ENCODE results near the gene SUSD1. TPM values are rescaled to one million over a fixed set of nuclear protein-coding genes. Genes with fewer than 3 reads are reported as not detected.

SUSD1 gene
- total and polyA plus RNA-seq, 9 of the 15 experiments (the other 6 are each of a cell fraction or from before 2014, with no cell fraction given), result 10.9 to 44.4 (median 36.1) TPM

DNA sequence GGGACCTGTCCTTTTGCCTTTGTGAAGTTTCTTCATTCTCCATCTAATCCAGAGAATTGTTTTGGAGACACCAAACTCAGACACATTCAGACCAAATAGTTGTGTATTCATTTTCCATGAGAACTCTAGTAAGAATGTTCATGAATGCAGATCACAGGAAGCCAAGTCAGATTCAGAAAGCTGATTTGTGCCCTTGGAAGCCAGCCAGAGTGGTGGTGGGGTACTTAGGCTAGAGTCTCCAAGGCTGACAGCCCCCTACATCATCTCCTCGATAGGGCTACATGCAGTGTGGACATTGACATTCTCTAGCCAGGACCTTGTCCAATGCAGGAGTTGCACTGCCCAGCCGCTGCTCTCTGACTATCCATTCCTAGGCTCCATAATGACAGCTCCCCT is 140.9 kb downstream of the SUSD1 start:
- no peaks in the 10 kb centered on the region for H4K20me1 ChIP-seq (replicated peaks; ENCODE audit: control insufficient read depth, insufficient read depth, low read length)
- ATAC-seq (no peak), DNase-seq (ENCODE audit: extremely low read depth in 1 of 4, low spot score in 3 of 4) (no peak), FAIRE-seq (no peak)
- no peaks in the 10 kb centered on the region for H3K9me1 ChIP-seq (ENCODE audit: control insufficient read depth, insufficient read depth, low read length)
- ChIA-PET POLR2A (interaction anchor here (1.6 to 2.7 kb wide), 3 partner anchors 10 to 22 kb away, joined by 4 to 10 read pairs (median 5); no protein-coding TSS in a partner anchor), CTCF (ENCODE audit: low intra/inter-chr PET ratio) (no interaction called here)
- H3K4me1 ChIP-seq (replicated peaks in 1 of 2; ENCODE audit: control insufficient read depth in 2 of 2, insufficient read depth in 2 of 2, low read length in 2 of 2), result peaks cover 15 to 18% of the 10 kb centered on the region in 2 experiments; a peak in 4 of 5 replicates
- H3K79me2 ChIP-seq (ENCODE audit: control insufficient read depth, insufficient read depth, low read length), result no peaks in the 10 kb centered on the region
- intact Hi-C loops (cut with micrococcal nuclease), result no loop called here
- H3K4me2 ChIP-seq (ENCODE audit: insufficient read depth, low read length), result no peak overlapping the region
- H3K36me3 ChIP-seq (ENCODE audit: control insufficient read depth, insufficient read depth, low read length), result peaks cover 64% of the 10 kb centered on the region
- no peak overlapping the region for H3K4me3 ChIP-seq
- no peak for TF ChIP-seq ZNF263 (CRISPR knock-in tag; IDR thresholded peaks at IDR 0.05; ENCODE audit: borderline replicate concordance)
- no peak for TF ChIP-seq ZNF586 (CRISPR knock-in tag; conservative IDR thresholded peaks at IDR 0.05)
- TF ChIP-seq, protein P1, sequence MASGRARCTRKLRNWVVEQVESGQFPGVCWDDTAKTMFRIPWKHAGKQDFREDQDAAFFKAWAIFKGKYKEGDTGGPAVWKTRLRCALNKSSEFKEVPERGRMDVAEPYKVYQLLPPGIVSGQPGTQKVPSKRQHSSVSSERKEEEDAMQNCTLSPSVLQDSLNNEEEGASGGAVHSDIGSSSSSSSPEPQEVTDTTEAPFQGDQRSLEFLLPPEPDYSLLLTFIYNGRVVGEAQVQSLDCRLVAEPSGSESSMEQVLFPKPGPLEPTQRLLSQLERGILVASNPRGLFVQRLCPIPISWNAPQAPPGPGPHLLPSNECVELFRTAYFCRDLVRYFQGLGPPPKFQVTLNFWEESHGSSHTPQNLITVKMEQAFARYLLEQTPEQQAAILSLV (tag; IDR thresholded peaks at IDR 0.05), result no peak
- no peak for TF ChIP-seq RBM34 (IDR thresholded peaks at IDR 0.05; ENCODE audit: borderline replicate concordance, insufficient read depth, low read length)
- TF ChIP-seq TAF15 (IDR thresholded peaks at IDR 0.05; ENCODE audit: low read depth, low read length), result no peak
- TF ChIP-seq CXXC5 (CRISPR knock-in tag; IDR thresholded peaks at IDR 0.05), result no peak
- TF ChIP-seq ELF1 (tag; IDR thresholded peaks at IDR 0.05), result no peak
- no peak for TF ChIP-seq HMG20B (CRISPR knock-in tag; IDR thresholded peaks at IDR 0.05)
- no peak for TF ChIP-seq ZNF75A (CRISPR knock-in tag; IDR thresholded peaks at IDR 0.05)
- no peak for TF ChIP-seq HOXB6 (CRISPR knock-in tag; IDR thresholded peaks at IDR 0.05; ENCODE audit: borderline replicate concordance)
- no peak for TF ChIP-seq ELF2 (CRISPR knock-in tag; IDR thresholded peaks at IDR 0.05)
- TF ChIP-seq, protein P2, sequence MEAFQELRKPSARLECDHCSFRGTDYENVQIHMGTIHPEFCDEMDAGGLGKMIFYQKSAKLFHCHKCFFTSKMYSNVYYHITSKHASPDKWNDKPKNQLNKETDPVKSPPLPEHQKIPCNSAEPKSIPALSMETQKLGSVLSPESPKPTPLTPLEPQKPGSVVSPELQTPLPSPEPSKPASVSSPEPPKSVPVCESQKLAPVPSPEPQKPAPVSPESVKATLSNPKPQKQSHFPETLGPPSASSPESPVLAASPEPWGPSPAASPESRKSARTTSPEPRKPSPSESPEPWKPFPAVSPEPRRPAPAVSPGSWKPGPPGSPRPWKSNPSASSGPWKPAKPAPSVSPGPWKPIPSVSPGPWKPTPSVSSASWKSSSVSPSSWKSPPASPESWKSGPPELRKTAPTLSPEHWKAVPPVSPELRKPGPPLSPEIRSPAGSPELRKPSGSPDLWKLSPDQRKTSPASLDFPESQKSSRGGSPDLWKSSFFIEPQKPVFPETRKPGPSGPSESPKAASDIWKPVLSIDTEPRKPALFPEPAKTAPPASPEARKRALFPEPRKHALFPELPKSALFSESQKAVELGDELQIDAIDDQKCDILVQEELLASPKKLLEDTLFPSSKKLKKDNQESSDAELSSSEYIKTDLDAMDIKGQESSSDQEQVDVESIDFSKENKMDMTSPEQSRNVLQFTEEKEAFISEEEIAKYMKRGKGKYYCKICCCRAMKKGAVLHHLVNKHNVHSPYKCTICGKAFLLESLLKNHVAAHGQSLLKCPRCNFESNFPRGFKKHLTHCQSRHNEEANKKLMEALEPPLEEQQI (IDR thresholded peaks at IDR 0.05), result no peak
- no peak for TF ChIP-seq ZNF780A (CRISPR knock-in tag; IDR thresholded peaks at IDR 0.05)
- TF ChIP-seq EHMT2 (IDR thresholded peaks at IDR 0.05), result no peak
- no peak for TF ChIP-seq GABPA (tag; conservative IDR thresholded peaks at IDR 0.05; ENCODE audit: low read depth)
- TF ChIP-seq ZKSCAN1 (IDR thresholded peaks at IDR 0.05; ENCODE audit: low read depth, low read length), result no peak
- TF ChIP-seq ZNF766 (CRISPR knock-in tag; conservative IDR thresholded peaks at IDR 0.05), result no peak
- TF ChIP-seq, protein P3, sequence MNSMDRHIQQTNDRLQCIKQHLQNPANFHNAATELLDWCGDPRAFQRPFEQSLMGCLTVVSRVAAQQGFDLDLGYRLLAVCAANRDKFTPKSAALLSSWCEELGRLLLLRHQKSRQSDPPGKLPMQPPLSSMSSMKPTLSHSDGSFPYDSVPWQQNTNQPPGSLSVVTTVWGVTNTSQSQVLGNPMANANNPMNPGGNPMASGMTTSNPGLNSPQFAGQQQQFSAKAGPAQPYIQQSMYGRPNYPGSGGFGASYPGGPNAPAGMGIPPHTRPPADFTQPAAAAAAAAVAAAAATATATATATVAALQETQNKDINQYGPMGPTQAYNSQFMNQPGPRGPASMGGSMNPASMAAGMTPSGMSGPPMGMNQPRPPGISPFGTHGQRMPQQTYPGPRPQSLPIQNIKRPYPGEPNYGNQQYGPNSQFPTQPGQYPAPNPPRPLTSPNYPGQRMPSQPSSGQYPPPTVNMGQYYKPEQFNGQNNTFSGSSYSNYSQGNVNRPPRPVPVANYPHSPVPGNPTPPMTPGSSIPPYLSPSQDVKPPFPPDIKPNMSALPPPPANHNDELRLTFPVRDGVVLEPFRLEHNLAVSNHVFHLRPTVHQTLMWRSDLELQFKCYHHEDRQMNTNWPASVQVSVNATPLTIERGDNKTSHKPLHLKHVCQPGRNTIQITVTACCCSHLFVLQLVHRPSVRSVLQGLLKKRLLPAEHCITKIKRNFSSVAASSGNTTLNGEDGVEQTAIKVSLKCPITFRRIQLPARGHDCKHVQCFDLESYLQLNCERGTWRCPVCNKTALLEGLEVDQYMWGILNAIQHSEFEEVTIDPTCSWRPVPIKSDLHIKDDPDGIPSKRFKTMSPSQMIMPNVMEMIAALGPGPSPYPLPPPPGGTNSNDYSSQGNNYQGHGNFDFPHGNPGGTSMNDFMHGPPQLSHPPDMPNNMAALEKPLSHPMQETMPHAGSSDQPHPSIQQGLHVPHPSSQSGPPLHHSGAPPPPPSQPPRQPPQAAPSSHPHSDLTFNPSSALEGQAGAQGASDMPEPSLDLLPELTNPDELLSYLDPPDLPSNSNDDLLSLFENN (IDR thresholded peaks at IDR 0.05; ENCODE audit: low read depth in 2 of 2, low read length in 2 of 2), result no peak
- H3K9me3 ChIP-seq (replicated peaks; ENCODE audit: control insufficient read depth, insufficient read depth, low read depth, low read length), result no peaks in the 10 kb centered on the region
- no TSS peak for BruUV-seq (replicated peaks)
- in situ Hi-C loops (cut with MboI), result no loop called here
- no peak overlapping the region for H3K27ac ChIP-seq (ENCODE audit: extremely low read depth, low read depth, low read length)
- 61% methylated on average over 2 of the region's 2 CpGs for WGBS (ENCODE audit: insufficient coverage, low coverage, missing lambda C conversion rate)
- H3K9ac ChIP-seq (ENCODE audit: insufficient read depth in 1 of 2, low read depth in 2 of 2, low read length in 2 of 2), result no peak overlapping the region
- H2AFZ ChIP-seq (ENCODE audit: low read depth, low read length), result no peak overlapping the region
- no peaks in the 10 kb centered on the region for H3K27me3 ChIP-seq (ENCODE audit: control insufficient read depth in 2 of 2, insufficient read depth in 2 of 2, low read length in 2 of 2)

All from K562 (cell line).